Suprapubic skin (tissue), 4 donors: ENCODE data around the gene FTH1. TPM values are rescaled to one million over a fixed set of nuclear protein-coding genes. Genes with fewer than 3 reads are reported as not detected.

Experiments used
- DNase-seq, 2 donors: peaks; one replicate each; pipeline ENCODE4 v3.0.0-alpha.2; 2019; ENCODE audit warnings: low spot score in 2 of 2
- H3K27ac ChIP-seq: fragments of 200-600 bp; sonication (generic); one replicate; pipeline ENCODE4 v1.5.1; 2019
- H3K27me3 ChIP-seq: fragments of 200-600 bp; sonication (generic); one replicate; pipeline ENCODE4 v1.5.1; 2019
- H3K36me3 ChIP-seq: fragments of 200-600 bp; sonication (generic); one replicate; pipeline ENCODE4 v1.5.1; 2019
- H3K4me1 ChIP-seq: fragments of 200-600 bp; sonication (generic); one replicate; pipeline ENCODE4 v1.5.1; 2019
- H3K4me3 ChIP-seq: fragments of 200-600 bp; sonication (generic); one replicate; pipeline ENCODE4 v1.5.1; 2019; ENCODE audit warnings: mild to moderate bottlenecking
- H3K9me3 ChIP-seq: fragments of 200-600 bp; sonication (generic); one replicate; pipeline ENCODE4 v1.5.1; 2019
- EP300 ChIP-seq: sonication (generic); formaldehyde crosslinking; IDR thresholded peaks from one replicate; pipeline ENCODE4 v1.6.1; 2017; ENCODE audit warnings: antibody characterized with exemption
- POLR2A ChIP-seq, 2 donors: fragments of 450-650 bp; IDR thresholded peaks; one replicate each; pipeline ENCODE4 v1.6.1; 2017; ENCODE audit warnings: antibody characterized with exemption in 2 of 2, mild to moderate bottlenecking in 2 of 2, moderate library complexity in 2 of 2
- POLR2AphosphoS5 ChIP-seq, 3 donors: sonication (generic); formaldehyde crosslinking; IDR thresholded peaks; one replicate each; pipeline ENCODE4 v1.6.1; 2017; ENCODE audit warnings: antibody characterized with exemption in 3 of 3
- WGBS: methylation state at CpG from one replicate; pipeline ENCODE4 v1.1.5; 2018; 5-methylcytosine and 5-hydroxymethylcytosine counted together
- total RNA-seq, 4 donors: library from RNA; depleted of rRNA; stranded (reverse); fragments of >200 nt; gene quantifications; one replicate each; pipeline ENCODE4 v1.1.0, GENCODE V29; 2016
- TF ChIP-seq, protein P1 (sequence below), 2 donors: fragments of 200-600 bp in 1 of 2; fragments of 450-650 bp in 1 of 2; sonication (generic) in 1 of 2; IDR thresholded peaks; one replicate each; pipeline ENCODE4 v1.5.1; 2016 to 2019; ENCODE audit warnings: antibody characterized with exemption in 2 of 2, mild to moderate bottlenecking in 1 of 2, moderate library complexity in 1 of 2

FTH1 gene
- total RNA-seq, 4 donors from 2014 or later: 578 to 1,480 (median 967) TPM

DNA sequence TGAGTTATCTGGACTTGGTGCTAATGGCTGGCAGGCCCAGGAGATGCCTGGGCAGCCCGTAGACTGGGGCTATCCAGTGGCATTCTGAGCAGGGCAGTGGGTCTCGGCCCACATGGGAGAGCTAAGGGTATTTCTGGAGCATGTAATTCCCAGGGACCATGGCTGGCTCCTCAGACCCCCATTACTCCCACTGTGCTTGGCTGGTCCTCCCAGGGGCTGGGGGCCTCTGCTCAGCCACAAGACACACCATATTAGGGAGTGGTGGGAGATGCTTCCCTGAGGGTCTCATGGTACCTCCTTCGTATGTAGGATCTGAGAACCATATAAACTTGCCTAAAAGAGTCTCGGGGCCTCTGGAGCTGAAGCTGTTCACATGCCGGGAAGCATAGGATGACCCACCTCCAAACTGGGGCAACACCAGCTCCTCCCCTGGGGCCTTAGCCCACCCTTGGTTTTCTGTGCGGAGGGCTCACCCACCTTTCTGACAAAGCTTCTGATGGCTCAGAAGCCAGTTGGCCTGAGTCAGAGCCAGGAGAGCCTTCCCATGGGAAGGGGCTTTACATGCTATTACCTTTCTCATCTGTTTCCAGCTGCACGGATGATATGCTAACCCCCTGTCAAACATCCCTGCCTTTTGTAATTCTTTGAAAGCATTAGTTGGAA is 9.5 kb upstream of the FTH1 start:
- DNase-seq: no peak
- no peak for TF ChIP-seq POLR2AphosphoS5 (IDR thresholded peaks at IDR 0.05)
- TF ChIP-seq POLR2A (IDR thresholded peaks at IDR 0.05): no peak
- no peak for TF ChIP-seq EP300
- TF ChIP-seq, protein P1, sequence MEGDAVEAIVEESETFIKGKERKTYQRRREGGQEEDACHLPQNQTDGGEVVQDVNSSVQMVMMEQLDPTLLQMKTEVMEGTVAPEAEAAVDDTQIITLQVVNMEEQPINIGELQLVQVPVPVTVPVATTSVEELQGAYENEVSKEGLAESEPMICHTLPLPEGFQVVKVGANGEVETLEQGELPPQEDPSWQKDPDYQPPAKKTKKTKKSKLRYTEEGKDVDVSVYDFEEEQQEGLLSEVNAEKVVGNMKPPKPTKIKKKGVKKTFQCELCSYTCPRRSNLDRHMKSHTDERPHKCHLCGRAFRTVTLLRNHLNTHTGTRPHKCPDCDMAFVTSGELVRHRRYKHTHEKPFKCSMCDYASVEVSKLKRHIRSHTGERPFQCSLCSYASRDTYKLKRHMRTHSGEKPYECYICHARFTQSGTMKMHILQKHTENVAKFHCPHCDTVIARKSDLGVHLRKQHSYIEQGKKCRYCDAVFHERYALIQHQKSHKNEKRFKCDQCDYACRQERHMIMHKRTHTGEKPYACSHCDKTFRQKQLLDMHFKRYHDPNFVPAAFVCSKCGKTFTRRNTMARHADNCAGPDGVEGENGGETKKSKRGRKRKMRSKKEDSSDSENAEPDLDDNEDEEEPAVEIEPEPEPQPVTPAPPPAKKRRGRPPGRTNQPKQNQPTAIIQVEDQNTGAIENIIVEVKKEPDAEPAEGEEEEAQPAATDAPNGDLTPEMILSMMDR (IDR thresholded peaks at IDR 0.05): no peak
- no peaks in the 10 kb centered on the region for H3K9me3 ChIP-seq
- H3K27ac ChIP-seq: no peak overlapping the region
- no peaks in the 10 kb centered on the region for H3K27me3 ChIP-seq
- no peaks in the 10 kb centered on the region for H3K36me3 ChIP-seq
- peaks cover 62% of the 10 kb centered on the region for H3K4me1 ChIP-seq
- no peak overlapping the region for H3K4me3 ChIP-seq
- 82% methylated on average over 7 of the region's 7 CpGs for whole genome bisulfite sequencing

DNA sequence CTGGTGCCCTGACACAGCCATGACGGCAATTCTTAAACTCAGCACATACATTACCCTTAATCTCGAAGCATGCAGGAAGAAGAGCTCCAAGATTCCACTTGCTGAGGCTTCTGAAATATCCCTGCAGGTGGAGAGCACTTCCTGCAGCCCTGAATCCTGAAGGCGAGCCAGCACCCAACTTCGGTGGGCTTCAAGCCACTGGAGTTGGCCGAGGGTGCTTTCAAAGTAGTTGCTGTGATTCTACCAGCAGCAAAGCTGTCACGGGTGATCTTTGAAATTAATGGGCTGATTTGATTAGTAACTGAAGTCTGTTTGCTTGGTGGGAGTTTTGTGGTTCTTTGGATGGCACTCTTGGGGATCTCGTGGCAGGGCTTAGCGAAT is 9.0 kb upstream of the FTH1 start:
- no peak for TF ChIP-seq POLR2AphosphoS5 (IDR thresholded peaks at IDR 0.05)
- TF ChIP-seq POLR2A (IDR thresholded peaks at IDR 0.05): no peak
- TF ChIP-seq, protein P1 (IDR thresholded peaks at IDR 0.05): no peak
- TF ChIP-seq EP300: no peak
- Histone ChIP-seq H3K27me3 (no peaks in the 10 kb centered on the region), H3K36me3 (no peaks in the 10 kb centered on the region), H3K4me3 (no peak overlapping the region), H3K4me1 (peaks cover 67% of the 10 kb centered on the region), H3K9me3 (no peaks in the 10 kb centered on the region), H3K27ac (no peak overlapping the region)
- DNase-seq: no peak
- WGBS: 85% methylated on average over 8 of the region's 8 CpGs

DNA sequence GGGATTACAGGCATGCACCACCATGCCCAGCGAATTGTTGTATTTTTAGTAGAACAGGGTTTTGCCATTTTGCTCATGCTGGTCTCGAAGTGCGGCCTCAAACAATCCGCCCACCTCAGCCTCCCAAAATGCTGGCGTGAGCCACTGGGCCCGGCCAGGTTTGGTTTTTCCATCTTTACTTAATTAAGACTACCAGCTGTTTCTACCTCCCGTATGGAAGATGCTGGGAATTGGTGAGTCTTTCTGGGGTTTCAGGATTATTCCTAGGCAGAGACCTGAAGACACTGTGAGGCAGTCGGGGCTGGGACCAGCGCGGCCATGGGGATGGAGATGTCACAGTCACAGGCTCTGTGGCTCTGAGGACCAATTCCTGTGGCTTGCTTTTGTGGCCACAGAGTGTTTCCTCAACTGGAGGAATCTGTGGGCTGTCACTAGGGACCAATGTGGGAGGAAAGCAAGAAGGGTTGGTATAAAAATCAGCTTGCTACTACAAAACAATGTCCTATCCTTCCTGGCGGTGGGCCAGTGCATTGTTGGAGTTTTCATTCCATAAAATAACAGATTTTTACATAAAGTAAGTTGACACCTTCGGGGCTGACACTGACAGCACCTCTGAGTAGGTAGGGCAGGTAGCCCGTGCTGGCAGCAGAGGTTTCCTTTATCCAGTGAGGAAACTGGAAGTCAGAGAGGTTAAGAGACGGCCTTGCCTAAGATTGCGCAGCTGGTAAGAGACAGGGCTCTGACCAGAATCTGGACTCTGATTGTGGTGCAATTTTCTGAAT is 8.4 kb upstream of the FTH1 start:
- Histone ChIP-seq H3K4me1 (peaks cover 71% of the 10 kb centered on the region), H3K36me3 (no peaks in the 10 kb centered on the region), H3K27ac (no peak overlapping the region), H3K27me3 (no peaks in the 10 kb centered on the region), H3K9me3 (no peaks in the 10 kb centered on the region), H3K4me3 (no peak overlapping the region)
- DNase-seq: no peak
- TF ChIP-seq POLR2AphosphoS5 (IDR thresholded peaks at IDR 0.05) (no peak), EP300 (no peak), POLR2A (IDR thresholded peaks at IDR 0.05) (no peak)
- TF ChIP-seq, protein P1 (IDR thresholded peaks at IDR 0.05): no peak
- 78% methylated on average over 15 of the region's 15 CpGs for WGBS

DNA sequence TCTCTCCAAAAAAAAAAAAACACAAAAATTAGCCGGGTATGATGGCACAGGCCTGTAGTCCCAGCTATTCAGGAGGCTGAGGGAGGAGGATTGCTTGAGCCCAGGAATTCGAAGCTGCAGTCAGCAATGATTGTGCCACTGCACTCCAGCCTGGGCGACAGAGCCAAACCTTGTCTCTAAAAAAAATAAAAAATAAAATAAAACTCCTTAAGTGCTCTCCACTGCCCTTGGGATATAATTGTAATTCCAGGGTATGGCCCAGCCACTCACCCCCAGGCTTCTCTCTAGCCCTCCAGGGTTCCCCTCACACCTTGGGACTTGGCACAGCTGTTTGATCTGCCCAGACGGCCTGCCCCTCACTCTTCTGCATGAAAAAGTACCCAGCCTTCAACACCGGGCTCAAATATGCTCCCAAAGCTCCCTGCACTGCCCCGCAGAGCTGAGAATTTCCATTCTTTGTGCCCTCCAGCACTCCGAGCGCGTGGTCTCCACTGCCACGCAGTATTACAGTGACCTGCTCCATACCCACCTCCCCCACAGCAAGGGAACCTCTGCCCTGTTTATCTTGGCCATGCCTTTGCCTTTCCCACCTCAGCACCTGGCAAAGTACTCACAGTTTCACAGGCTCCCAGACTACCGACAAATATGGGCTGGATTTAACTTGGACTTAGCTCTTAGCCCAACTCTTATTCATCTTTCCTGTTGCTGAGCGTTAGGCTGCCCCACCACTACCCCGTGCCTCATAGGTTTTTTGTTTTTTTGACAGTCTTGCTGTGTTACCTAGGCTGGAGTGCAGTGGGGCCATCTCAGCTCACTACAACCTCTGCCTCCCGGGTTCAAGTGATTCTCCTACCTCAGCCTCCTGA is 7.6 kb upstream of the FTH1 start:
- no peak for TF ChIP-seq POLR2AphosphoS5 (IDR thresholded peaks at IDR 0.05)
- TF ChIP-seq POLR2A (IDR thresholded peaks at IDR 0.05): no peak
- no peak for TF ChIP-seq EP300
- TF ChIP-seq, protein P1 (IDR thresholded peaks at IDR 0.05): no peak
- peaks cover 77% of the 10 kb centered on the region for H3K4me1 ChIP-seq
- DNase-seq: no peak
- H3K27me3 ChIP-seq: no peaks in the 10 kb centered on the region
- H3K27ac ChIP-seq: no peak overlapping the region
- 64% methylated on average over 14 of the region's 14 CpGs for WGBS
- H3K36me3 ChIP-seq: no peaks in the 10 kb centered on the region
- no peak overlapping the region for H3K4me3 ChIP-seq
- H3K9me3 ChIP-seq: no peaks in the 10 kb centered on the region
